Gastroesophageal sphincter (tissue), 3 donors: Measurements from ENCODE around the gene NPL.

Source experiments
- CTCF ChIP-seq, 4 experiments: fragments of 200-600 bp in 2 of 4; fragments of 450-650 bp in 2 of 4; sonication (generic) in 1 of 4; IDR thresholded peaks; one replicate each; pipeline ENCODE4 v1.5.1; 2017 to 2019; ENCODE audit warnings: antibody characterized with exemption in 4 of 4, mild to moderate bottlenecking in 2 of 4, moderate library complexity in 2 of 4
- POLR2AphosphoS5 ChIP-seq: sonication (generic); formaldehyde crosslinking; IDR thresholded peaks from one replicate; pipeline ENCODE4 v1.6.1; 2017; ENCODE audit warnings: antibody characterized with exemption

- no peak for TF ChIP-seq CTCF (IDR thresholded peaks at IDR 0.05)
- no peak for TF ChIP-seq POLR2AphosphoS5
Measured at GRCh38 chr1:182794676-182795201, 5.2 kb downstream of the NPL start.
